Astrocyte (in vitro differentiated cells and primary cell): ENCODE data around the gene SND1. TPM values are rescaled to one million over a fixed set of nuclear protein-coding genes. Genes with fewer than 3 reads are reported as not detected.

Experiments used
- DNase-seq: peaks from one replicate; pipeline ENCODE4 v3.0.0-alpha.2; 2010; ENCODE audit warnings: low read depth
- FAIRE-seq: peaks from 2 replicates; lab custom pipeline; 2011; peaks lifted over from hg19 to GRCh38; lab: Jason Lieb, UNC
- H2AFZ ChIP-seq: 2 replicates; pipeline ENCODE4 v1.6.0; 2012; ENCODE audit warnings: low read depth, low read length, inconsistent platforms
- H3K27ac ChIP-seq: 2 replicates; pipeline ENCODE4 v1.5.1; 2011; ENCODE audit warnings: low read depth, low read length, inconsistent platforms
- H3K27me3 ChIP-seq: 2 replicates; pipeline ENCODE4 v1.6.0; 2011; ENCODE audit warnings: low read length, inconsistent platforms; ENCODE audit not compliant: insufficient read depth
- H3K36me3 ChIP-seq: 2 replicates; pipeline ENCODE4 v1.5.1; 2011; ENCODE audit warnings: low read length, inconsistent platforms; ENCODE audit not compliant: insufficient read depth
- H3K4me1 ChIP-seq: 2 replicates; pipeline ENCODE4 v1.5.1; 2011; ENCODE audit warnings: low read length, inconsistent platforms; ENCODE audit not compliant: insufficient read depth
- H3K4me2 ChIP-seq: 2 replicates; pipeline ENCODE4 v1.6.0; 2012; ENCODE audit warnings: low read length, inconsistent platforms
- H3K4me3 ChIP-seq: 2 replicates; pipeline ENCODE4 v1.5.1; 2011; ENCODE audit warnings: low read depth, mild to moderate bottlenecking, low read length, inconsistent platforms; ENCODE audit not compliant: insufficient read depth
- H3K79me2 ChIP-seq: 2 replicates; pipeline ENCODE4 v1.6.0; 2012; ENCODE audit warnings: mild to moderate bottlenecking, low read length, inconsistent platforms; ENCODE audit not compliant: insufficient read depth
- H3K9ac ChIP-seq: 2 replicates; pipeline ENCODE4 v1.6.0; 2012; ENCODE audit warnings: mild to moderate bottlenecking, low read length, inconsistent platforms
- H3K9me3 ChIP-seq: 2 replicates; pipeline ENCODE4 v1.5.1; 2012; ENCODE audit warnings: low read depth, mild to moderate bottlenecking, low read length, inconsistent platforms; ENCODE audit not compliant: insufficient read depth
- H4K20me1 ChIP-seq: 2 replicates; pipeline ENCODE4 v1.6.0; 2012; ENCODE audit warnings: low read length, inconsistent platforms; ENCODE audit not compliant: insufficient read depth
- H3K27ac Mint-ChIP-seq: one replicate; pipeline ENCODE4 v1.8.0; 2021; ENCODE audit warnings: mild to moderate bottlenecking, mixed read lengths; ENCODE audit not compliant: unreplicated experiment
- H3K27me3 Mint-ChIP-seq: one replicate; pipeline ENCODE4 v1.8.0; 2021; ENCODE audit warnings: low read depth, mixed read lengths; ENCODE audit not compliant: unreplicated experiment
- H3K36me3 Mint-ChIP-seq: one replicate; pipeline ENCODE4 v1.8.0; 2021; ENCODE audit warnings: low read depth, mixed read lengths; ENCODE audit not compliant: unreplicated experiment
- H3K4me1 Mint-ChIP-seq: one replicate; pipeline ENCODE4 v1.8.0; 2021; ENCODE audit warnings: low read depth, mixed read lengths; ENCODE audit not compliant: unreplicated experiment
- H3K4me3 Mint-ChIP-seq: one replicate; pipeline ENCODE4 v1.8.0; 2021; ENCODE audit warnings: mild to moderate bottlenecking, moderate library complexity, mixed read lengths; ENCODE audit not compliant: unreplicated experiment
- H3K9me3 Mint-ChIP-seq: one replicate; pipeline ENCODE4 v1.8.0; 2021; ENCODE audit warnings: mild to moderate bottlenecking, mixed read lengths; ENCODE audit not compliant: unreplicated experiment
- EZH2 ChIP-seq: IDR thresholded peaks from 2 replicates; pipeline ENCODE4 v1.6.1; 2012; ENCODE audit warnings: mild to moderate bottlenecking, low read length, inconsistent platforms; ENCODE audit not compliant: insufficient read depth
- total RNA-seq: library from RNA; stranded (reverse); gene quantifications from 2 replicates; pipeline ENCODE4 v1.2.1, GENCODE V29; 2021
- TF ChIP-seq, protein P1 (sequence below): IDR thresholded peaks from 2 replicates; pipeline ENCODE4 v1.5.1; 2011; ENCODE audit warnings: low read depth, mild to moderate bottlenecking, inconsistent platforms, low read length, moderate library complexity; ENCODE audit not compliant: insufficient read depth

Gene SND1
- total RNA-seq, 1 donor from 2014 or later = 267 TPM

DNA sequence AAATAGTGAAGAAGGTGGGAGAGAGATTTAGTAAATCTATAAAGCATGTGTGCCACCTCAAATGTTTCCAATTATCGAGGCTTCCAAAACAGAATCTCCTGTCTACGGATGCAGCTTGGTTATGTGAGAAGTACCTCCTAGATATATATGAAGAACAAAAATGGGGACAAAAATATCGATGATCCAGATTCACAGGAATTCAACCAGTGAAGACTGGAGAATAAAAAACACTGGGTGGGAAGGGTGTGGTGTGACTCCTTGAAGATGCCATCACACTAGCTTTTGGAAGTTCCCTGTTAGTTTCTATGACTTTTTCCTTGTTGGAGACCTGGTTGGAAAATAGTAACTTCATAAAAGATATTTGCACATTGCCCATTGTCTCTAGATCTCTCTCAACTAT lies 226.8 kb downstream of the SND1 start:
- Histone ChIP-seq H3K4me1 (peaks cover 18% of the 10 kb centered on the region), H3K4me3 (no peak overlapping the region), H3K9ac (no peak overlapping the region), H3K27me3 (no peaks in the 10 kb centered on the region), H3K27ac (peak overlapping the region; percentile 3), H3K4me2 (no peak overlapping the region), H3K79me2 (peaks cover 62% of the 10 kb centered on the region), H2AFZ (no peak overlapping the region), H3K9me3 (no peaks in the 10 kb centered on the region), H4K20me1 (peaks cover 92% of the 10 kb centered on the region), H3K36me3 (no peaks in the 10 kb centered on the region)
- no peak overlapping the region for H3K27ac Mint-ChIP-seq
- no peak overlapping the region for H3K4me3 Mint-ChIP-seq
- FAIRE-seq (no peak), DNase-seq (no peak)
- no peaks in the 10 kb centered on the region for H3K36me3 Mint-ChIP-seq
- peaks cover 22% of the 10 kb centered on the region for H3K4me1 Mint-ChIP-seq
- no peaks in the 10 kb centered on the region for H3K27me3 Mint-ChIP-seq
- no peaks in the 10 kb centered on the region for H3K9me3 Mint-ChIP-seq
- TF ChIP-seq, protein P1, sequence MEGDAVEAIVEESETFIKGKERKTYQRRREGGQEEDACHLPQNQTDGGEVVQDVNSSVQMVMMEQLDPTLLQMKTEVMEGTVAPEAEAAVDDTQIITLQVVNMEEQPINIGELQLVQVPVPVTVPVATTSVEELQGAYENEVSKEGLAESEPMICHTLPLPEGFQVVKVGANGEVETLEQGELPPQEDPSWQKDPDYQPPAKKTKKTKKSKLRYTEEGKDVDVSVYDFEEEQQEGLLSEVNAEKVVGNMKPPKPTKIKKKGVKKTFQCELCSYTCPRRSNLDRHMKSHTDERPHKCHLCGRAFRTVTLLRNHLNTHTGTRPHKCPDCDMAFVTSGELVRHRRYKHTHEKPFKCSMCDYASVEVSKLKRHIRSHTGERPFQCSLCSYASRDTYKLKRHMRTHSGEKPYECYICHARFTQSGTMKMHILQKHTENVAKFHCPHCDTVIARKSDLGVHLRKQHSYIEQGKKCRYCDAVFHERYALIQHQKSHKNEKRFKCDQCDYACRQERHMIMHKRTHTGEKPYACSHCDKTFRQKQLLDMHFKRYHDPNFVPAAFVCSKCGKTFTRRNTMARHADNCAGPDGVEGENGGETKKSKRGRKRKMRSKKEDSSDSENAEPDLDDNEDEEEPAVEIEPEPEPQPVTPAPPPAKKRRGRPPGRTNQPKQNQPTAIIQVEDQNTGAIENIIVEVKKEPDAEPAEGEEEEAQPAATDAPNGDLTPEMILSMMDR = no peak
- no peak for TF ChIP-seq EZH2

DNA sequence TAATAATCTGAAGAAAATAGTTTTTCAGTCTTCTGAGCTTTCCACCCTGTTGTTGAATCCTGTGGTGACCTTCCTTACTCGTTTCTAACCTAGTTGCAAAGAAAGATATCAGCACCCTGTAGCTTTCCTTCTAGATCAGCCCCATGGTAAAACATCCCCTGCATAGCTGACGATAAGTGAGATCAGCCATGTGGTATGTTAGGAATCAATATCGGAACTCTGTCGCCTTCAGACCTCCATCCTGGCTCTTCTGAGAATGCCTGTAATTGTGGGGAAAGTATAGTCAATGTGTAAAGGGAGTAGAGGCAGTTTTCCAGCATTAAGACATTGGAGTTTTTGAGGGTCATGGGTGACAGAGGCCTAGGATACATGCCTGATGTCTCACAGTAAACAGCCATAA lies 227.4 kb downstream of the SND1 start:
- peaks cover 89% of the 10 kb centered on the region for H4K20me1 ChIP-seq
- H3K27me3 Mint-ChIP-seq = no peaks in the 10 kb centered on the region
- no peak overlapping the region for H3K27ac Mint-ChIP-seq
- no peak overlapping the region for H3K4me3 Mint-ChIP-seq
- FAIRE-seq (no peak), DNase-seq (no peak)
- H3K36me3 ChIP-seq = no peaks in the 10 kb centered on the region
- H3K9ac ChIP-seq = no peak overlapping the region
- H3K4me2 ChIP-seq = peak overlapping the region; percentile 30
- H3K27ac ChIP-seq = peak overlapping the region; percentile 3
- no peak overlapping the region for H2AFZ ChIP-seq
- H3K4me3 ChIP-seq = no peak overlapping the region
- H3K27me3 ChIP-seq = no peaks in the 10 kb centered on the region
- TF ChIP-seq, protein P1 = no peak
- no peak for TF ChIP-seq EZH2
- peaks cover 19% of the 10 kb centered on the region for H3K4me1 ChIP-seq
- H3K9me3 ChIP-seq = no peaks in the 10 kb centered on the region
- no peaks in the 10 kb centered on the region for H3K9me3 Mint-ChIP-seq
- peaks cover 2% of the 10 kb centered on the region for H3K36me3 Mint-ChIP-seq
- peaks cover 25% of the 10 kb centered on the region for H3K4me1 Mint-ChIP-seq
- peaks cover 59% of the 10 kb centered on the region for H3K79me2 ChIP-seq

DNA sequence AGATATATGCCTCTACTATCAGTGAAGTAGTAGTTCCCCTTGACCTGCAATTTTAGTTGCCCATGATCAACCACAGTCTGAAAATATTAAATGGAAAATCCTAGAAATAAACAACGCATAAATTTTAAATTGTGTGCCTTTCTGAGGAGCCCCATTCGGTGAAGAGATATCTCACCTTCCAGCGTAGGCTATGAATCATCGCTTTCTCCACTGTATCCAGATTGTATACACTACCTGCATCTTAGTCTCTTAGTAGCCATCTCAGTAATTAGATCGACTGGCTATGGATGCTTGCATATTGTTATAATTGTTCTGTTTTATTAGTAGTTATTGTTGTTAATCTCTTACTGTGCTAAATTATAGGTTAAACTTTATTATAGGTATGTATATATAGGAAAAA lies 227.9 kb downstream of the SND1 start:
- Mint-ChIP-seq H3K4me3 (no peak overlapping the region), H3K4me1 (peaks cover 29% of the 10 kb centered on the region), H3K27ac (no peak overlapping the region), H3K27me3 (no peaks in the 10 kb centered on the region), H3K9me3 (no peaks in the 10 kb centered on the region), H3K36me3 (peaks cover 5% of the 10 kb centered on the region)
- Histone ChIP-seq H3K4me1 (peaks cover 24% of the 10 kb centered on the region), H3K4me3 (no peak overlapping the region), H3K79me2 (peaks cover 62% of the 10 kb centered on the region), H3K9me3 (no peaks in the 10 kb centered on the region), H3K9ac (no peak overlapping the region), H3K36me3 (no peaks in the 10 kb centered on the region), H3K27me3 (no peaks in the 10 kb centered on the region), H4K20me1 (peaks cover 90% of the 10 kb centered on the region), H3K4me2 (no peak overlapping the region), H2AFZ (no peak overlapping the region), H3K27ac (no peak overlapping the region)
- TF ChIP-seq, protein P1 = no peak
- no peak for TF ChIP-seq EZH2
- DNase-seq (no peak), FAIRE-seq (no peak)
